ENCODE measurements around the gene CYB5D1.
A peak's percentile ranks its signal among the peaks of the same experiment; 100 is the strongest.

DNA sequence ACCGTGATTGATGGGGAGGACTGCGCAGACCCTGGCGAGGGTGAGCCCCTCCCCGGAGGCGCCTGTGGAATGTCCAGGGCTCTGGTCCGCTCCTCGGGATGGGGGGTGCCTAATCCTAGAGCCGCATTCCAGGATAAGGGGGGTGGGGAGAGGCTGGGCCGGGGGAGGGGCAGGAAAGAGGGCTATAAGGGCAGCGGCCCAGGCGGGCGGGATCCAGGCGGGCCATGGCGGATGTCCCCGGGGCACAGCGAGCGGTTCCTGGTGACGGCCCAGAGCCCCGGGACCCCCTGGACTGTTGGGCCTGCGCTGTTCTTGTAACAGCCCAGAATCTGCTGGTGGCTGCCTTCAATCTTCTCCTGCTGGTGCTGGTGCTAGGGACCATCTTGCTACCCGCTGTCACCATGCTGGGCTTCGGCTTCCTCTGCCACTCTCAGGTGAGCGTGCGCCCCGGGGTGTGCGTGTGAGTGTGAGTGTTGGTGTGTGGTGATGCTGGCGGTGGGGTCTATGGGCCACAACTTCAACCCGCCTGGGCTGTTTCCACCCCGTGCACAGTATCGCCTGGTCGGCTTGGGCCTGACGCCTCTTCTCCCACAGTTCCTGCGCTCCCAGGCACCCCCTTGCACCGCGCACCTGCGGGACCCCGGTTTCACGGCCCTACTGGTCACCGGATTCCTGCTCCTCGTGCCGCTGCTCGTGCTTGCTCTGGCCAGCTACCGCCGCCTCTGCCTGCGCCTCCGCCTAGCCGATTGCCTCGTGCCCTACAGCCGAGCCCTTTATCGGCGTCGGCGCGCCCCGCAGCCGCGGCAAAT, 2.7 kb upstream of the CYB5D1 start, which contains the start of gene TMEM88:
- TF ChIP-seq, protein P1, sequence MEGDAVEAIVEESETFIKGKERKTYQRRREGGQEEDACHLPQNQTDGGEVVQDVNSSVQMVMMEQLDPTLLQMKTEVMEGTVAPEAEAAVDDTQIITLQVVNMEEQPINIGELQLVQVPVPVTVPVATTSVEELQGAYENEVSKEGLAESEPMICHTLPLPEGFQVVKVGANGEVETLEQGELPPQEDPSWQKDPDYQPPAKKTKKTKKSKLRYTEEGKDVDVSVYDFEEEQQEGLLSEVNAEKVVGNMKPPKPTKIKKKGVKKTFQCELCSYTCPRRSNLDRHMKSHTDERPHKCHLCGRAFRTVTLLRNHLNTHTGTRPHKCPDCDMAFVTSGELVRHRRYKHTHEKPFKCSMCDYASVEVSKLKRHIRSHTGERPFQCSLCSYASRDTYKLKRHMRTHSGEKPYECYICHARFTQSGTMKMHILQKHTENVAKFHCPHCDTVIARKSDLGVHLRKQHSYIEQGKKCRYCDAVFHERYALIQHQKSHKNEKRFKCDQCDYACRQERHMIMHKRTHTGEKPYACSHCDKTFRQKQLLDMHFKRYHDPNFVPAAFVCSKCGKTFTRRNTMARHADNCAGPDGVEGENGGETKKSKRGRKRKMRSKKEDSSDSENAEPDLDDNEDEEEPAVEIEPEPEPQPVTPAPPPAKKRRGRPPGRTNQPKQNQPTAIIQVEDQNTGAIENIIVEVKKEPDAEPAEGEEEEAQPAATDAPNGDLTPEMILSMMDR (IDR thresholded peaks at IDR 0.05), result no peak
- peak in 1 of 4 donors; percentile 7 for TF ChIP-seq POLR2AphosphoS5 (IDR thresholded peaks at IDR 0.05)
- TF ChIP-seq POLR2A (IDR thresholded peaks at IDR 0.05), result no peak
- no peak for TF ChIP-seq EP300 (IDR thresholded peaks at IDR 0.05)

All from sigmoid colon (tissue), 4 donors.